Measurements from ENCODE around the gene TXNL1. TPM values are rescaled to one million over a fixed set of nuclear protein-coding genes. Genes with fewer than 3 reads are reported as not detected.

TXNL1 gene
- 16.9 and 31.4 TPM in 2 replicates for total RNA-seq

DNA sequence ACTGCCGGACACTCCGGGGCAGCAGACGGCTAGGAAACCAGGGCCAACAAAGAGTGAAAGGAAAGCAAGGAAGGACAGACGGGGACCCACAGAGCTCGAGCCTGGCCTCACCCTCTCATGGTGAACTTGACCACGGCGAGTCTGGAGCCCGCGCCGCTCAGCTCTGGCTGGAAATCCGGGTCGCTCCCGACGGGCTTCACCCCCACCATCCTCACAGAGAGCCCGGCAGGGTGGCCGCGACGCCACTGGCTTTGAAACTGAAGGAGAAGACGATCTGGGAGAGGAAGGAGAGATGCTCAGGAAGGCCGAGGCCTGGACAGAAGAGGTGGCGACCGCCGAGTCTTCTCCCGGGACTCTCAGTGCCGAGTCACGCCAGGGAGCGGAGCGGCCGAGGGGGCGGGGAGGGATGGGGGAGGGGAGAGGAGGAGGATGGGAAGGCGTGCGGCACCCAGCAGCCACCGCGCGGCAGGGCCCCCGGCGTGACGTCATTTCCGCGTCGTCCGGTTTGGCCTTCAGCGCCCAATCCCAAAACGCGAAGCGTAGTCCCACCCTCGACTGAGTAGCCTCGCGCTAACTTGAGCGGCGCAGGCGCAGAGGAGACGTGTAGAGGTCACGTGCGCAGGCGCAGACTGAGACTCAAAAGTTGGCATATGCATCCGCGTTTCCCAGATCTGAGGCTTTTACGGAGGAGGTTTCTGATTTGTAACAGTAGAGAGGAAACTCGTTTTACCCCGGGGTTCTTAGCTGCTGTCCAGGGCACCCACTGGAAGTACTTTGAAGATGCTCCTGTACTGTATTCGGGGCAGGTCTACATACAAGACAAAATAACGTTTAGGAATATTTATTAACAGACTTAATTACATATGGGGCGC is at the start of gene TXNL1:
TXNL1 (minus strand) TSS at position 361 of the 872 bp plus-strand sequence; CDS start at position 209, 152 bp downstream.

DNA sequence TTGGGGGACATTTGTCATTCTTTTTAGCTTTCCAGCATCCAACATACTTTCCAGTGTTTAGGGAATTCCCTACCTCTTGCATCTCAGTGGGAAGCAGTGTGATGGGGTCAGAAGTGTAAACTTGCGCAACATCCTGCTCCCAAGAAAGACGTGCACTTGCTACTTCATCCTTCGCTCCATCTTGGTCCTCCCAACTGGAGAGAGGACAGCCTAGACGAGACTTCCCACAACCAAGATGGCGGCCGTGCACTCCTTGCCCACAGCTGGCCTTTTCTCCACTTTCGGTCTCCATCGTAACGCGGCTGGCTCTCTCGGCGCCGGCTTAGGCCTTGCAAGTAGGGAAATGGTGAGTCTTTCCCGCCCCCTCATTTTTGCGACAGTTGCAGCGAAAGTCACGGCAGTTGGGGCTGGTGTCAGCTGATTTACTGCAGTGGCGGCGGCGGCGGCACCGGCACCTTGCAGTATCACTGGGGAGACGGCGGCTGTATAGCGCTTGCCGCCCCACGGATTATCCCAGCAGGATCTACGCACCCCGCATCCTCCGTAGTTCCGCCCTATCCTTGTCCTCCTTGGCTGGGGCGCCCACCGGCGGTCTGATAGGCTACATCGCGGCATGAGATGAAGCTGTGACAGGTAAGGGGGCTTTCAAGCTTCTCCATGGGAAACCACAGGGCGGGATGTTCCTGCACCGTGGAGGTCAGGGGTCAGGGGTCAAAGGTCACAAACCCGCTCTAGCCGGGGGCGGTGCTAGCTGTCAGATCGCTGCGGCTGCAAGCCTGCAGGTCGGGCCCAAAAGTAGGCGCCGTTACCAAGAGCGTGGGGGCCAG is 12.8 kb upstream of the TXNL1 start, which contains the start of gene WDR7:
WDR7 (plus strand) TSS at position 416 of the 827 bp plus-strand sequence. CDS start 21,157 bp downstream, outside the sequence.

Other genes starting within 250 kb of the TXNL1 start
- 17.3 and 30.0 TPM in 2 replicates for gene WDR7, start 12.8 kb upstream of the TXNL1 start, total RNA-seq